ENCODE results near the gene RPS10. TPM values are rescaled to one million over a fixed set of nuclear protein-coding genes. Genes with fewer than 3 reads are reported as not detected.
A peak's percentile ranks its signal among the peaks of the same experiment; 100 is the strongest.

Gene RPS10
- total RNA-seq, 2 experiments from 2014 or later: 2,718 to 2,727 TPM

DNA sequence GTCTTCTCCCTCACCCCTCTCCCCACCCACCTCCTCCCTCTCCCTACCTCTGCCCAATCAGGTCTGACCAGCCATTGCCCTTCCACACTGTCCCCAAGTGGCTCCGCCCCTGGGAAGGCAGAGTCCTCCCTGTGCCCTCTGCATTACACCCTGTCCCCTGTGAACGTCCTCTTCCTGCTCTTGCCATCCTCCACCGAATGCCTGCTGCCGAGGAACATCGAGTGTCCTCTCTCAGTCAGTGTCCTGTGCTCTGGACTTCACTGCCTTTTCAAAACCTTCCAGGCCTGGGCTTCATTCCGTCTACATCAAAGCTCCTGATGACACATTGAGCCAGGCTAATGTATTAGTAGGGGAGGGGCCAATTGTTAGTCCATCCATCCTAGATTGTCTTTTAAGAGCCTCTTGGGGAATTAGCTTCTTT, 36.7 kb upstream of the RPS10 start:
- CTCF ChIA-PET: interaction anchor here (0.6 to 7.2 kb wide), 6 partner anchors 135 to 703 kb away, joined by 3 to 111 read pairs (median 4); no protein-coding TSS in a partner anchor

DNA sequence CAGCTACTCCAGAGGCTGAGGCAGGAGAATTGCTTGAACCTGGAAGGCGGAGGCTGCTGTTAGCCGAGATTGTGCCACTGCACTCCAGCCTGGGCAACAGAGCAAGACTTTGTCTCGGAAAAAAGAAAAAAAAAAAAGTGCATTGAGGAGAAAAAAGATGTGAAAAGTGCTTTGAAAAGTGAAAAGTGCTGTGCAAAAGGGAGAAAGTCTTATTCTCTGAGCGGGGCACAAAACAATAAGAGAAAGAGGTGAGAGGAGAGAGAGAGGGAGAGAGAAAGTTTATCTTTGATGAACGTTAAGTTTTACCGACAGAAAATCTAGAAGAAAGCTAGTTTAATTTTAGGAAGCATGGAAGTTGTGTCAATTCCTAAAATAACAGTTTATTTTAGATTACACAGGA, 36.1 kb upstream of the RPS10 start:
- DNase-seq: no peak
- CTCF ChIA-PET: interaction anchor here (0.6 to 7.2 kb wide), 7 partner anchors 47 to 703 kb away, joined by 3 to 111 read pairs (median 4); no protein-coding TSS in a partner anchor
- Mint-ChIP-seq H3K4me3 (no peak overlapping the region), H3K4me1 (ENCODE audit: low read depth) (peaks cover 6% of the 10 kb centered on the region), H3K27me3 (ENCODE audit: low read depth) (peaks cover 18% of the 10 kb centered on the region), H3K9me3 (no peaks in the 10 kb centered on the region), H3K36me3 (ENCODE audit: low read depth) (no peaks in the 10 kb centered on the region), H3K27ac (no peak overlapping the region)
- intact Hi-C loops (cut with micrococcal nuclease): loop anchor here (10.0 kb wide), 1 partner anchor 683 kb away; the partner anchor contains the start of gene TCP11

More for the DNA sequence above, 36.7 kb upstream of the RPS10 start:
- Mint-ChIP-seq H3K27me3 (ENCODE audit: low read depth) (peaks cover 20% of the 10 kb centered on the region), H3K36me3 (ENCODE audit: low read depth) (no peaks in the 10 kb centered on the region), H3K27ac (no peak overlapping the region), H3K4me3 (no peak overlapping the region), H3K9me3 (no peaks in the 10 kb centered on the region), H3K4me1 (ENCODE audit: low read depth) (peaks cover 6% of the 10 kb centered on the region)
- intact Hi-C loops (cut with micrococcal nuclease): loop anchor here (10.0 kb wide), 1 partner anchor 682 kb away; the partner anchor contains the start of gene TCP11
- no peak for DNase-seq

DNA sequence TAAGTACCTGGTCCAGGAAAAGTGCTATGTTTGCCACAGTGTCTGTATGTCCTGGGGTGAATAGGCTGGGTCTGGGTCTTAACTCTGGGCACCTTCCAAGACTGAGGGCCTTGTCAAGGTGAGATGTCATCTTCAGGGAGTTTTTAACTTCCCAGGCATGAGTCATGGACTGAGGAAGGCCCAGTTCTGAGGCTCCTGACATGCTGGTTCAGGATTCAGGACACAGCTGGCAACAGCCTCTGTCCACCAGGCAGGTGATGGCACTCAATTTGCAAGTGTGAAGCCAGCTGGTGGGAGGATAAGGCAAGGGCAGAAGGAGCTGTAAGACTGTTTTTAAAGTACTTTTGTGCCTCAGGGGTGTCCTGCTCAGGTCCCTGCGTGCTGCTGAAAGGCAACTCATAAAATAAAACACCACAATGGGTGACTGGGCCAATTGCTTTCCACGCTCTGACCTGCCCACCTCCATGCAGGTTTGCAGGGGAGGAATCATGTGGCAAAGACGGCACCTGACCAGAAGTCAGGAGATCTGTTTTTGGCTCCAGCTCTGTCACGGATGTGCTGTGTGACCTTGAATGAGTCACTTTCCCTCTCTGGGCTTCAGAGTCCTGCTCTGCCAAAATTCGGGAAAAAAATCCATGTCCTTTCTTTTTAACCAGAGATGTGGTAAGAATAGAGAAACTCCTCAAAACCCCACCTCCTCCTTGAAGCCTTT, 35.1 kb upstream of the RPS10 start:
- Mint-ChIP-seq H3K27ac (no peak overlapping the region), H3K9me3 (no peaks in the 10 kb centered on the region), H3K27me3 (ENCODE audit: low read depth) (peaks cover 15% of the 10 kb centered on the region), H3K36me3 (ENCODE audit: low read depth) (no peaks in the 10 kb centered on the region), H3K4me1 (ENCODE audit: low read depth) (peaks cover 6% of the 10 kb centered on the region), H3K4me3 (no peak overlapping the region)
- intact Hi-C loops (cut with micrococcal nuclease): loop anchor here (1.0 to 10.0 kb wide), 4 partner anchors 66 to 684 kb away; partner anchors contain the start of gene TCP11
- DNase-seq: no peak
- CTCF ChIA-PET: interaction anchor here (0.8 to 7.2 kb wide), 14 partner anchors 8 to 297 kb away, joined by 3 to 111 read pairs (median 4); partner anchors contain the start of gene SMIM29

DNA sequence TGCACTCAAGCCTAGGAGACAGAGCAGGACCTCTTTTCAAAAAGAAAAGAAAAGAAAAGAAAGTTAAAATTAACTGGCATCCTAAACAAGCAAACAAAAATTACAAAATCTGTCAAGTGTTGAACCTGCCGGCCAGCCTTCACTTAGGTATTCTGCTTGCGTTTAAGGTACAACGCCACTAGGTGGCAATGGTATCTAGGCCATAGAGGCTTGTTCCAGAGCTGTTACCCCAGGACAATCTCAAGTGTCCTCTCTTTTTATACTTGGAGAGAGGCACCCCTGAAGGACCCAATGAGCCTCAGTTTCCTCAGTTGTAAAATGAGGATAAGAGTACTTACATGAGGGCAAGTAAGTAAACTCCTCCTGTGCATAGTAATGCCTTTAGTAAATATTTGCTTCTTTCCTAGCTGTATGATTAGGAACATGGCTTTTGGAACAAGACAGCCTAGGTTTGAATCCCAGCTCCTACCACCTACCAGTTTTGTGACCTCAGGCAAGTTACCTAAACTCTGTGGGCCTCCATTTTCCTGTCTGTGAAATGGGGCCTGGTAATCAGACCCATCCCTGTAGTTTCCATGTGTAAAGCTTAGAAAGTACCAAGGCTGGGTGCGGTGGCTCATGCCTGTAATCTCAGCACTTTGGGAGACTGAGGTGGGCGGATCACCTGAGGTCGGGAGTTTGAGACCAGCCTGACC, 34.2 kb upstream of the RPS10 start:
- CTCF ChIA-PET: interaction anchor here (0.7 to 7.2 kb wide), 25 partner anchors 8 to 696 kb away, joined by 3 to 111 read pairs (median 3); partner anchors contain the start of gene SMIM29
- H3K27ac Mint-ChIP-seq: no peak overlapping the region
- no peaks in the 10 kb centered on the region for H3K9me3 Mint-ChIP-seq
- no peaks in the 10 kb centered on the region for H3K36me3 Mint-ChIP-seq (ENCODE audit: low read depth)
- peak; percentile 75 for DNase-seq
- peaks cover 1% of the 10 kb centered on the region for H3K4me1 Mint-ChIP-seq (ENCODE audit: low read depth)
- peaks cover 10% of the 10 kb centered on the region for H3K27me3 Mint-ChIP-seq (ENCODE audit: low read depth)
- no peak overlapping the region for H3K4me3 Mint-ChIP-seq
- intact Hi-C loops (cut with micrococcal nuclease): loop anchor here (1.0 to 10.0 kb wide), 4 partner anchors 67 to 685 kb away; partner anchors contain the start of gene TCP11

DNA sequence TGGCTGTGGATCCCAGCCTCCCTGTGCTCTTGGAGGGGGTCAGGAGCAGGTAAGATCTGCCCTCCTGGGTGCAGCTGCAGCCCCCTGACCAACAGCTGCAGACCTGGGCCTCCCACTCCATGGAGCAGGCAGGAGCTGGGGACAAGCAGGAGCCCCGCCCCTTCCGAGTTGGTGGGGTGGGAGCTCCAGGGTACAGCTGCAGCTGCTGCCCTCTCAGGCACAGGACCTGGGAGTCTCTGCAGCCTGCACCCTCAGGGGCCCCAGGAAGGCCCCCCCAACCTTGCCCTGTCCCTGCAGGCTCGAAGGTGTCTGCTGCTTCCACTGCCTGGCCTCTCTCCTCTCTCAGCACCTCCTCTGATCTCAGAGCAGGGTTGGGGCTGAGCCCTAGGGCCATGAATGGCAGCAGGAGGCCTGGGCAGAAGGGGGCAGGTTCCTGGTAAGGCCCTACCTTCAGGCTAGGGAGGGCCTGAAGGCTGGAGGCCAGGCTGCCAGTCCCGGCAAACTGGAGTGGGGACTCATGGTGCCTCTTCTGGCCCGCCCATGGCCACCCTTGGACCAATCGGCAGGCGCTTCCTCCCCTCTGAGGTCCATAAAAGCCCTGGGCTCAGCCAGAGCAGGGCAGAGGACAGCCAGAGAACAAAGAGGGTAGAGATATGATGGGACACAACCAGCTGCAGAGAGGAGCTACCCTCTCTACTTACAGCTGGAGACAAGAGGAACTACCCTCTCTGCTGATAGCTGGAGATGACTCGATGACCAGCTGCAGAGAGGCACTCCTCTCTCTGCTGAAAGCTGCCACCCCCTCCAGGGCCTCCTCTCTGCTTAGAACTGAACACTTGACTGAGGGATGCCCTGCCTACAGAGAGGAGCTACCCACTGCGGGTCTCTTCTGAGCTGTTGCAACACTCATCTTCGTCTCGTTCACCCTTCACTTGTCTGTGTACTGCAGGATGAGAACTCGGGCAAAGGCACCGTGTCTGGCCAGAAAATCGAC, 32.2 kb upstream of the RPS10 start:
- Mint-ChIP-seq H3K27ac (no peak overlapping the region), H3K4me1 (ENCODE audit: low read depth) (no peaks in the 10 kb centered on the region), H3K9me3 (no peaks in the 10 kb centered on the region), H3K4me3 (no peak overlapping the region), H3K27me3 (ENCODE audit: low read depth) (no peaks in the 10 kb centered on the region), H3K36me3 (ENCODE audit: low read depth) (no peaks in the 10 kb centered on the region)
- CTCF ChIA-PET: interaction anchor here (1.3 to 7.2 kb wide), 4 partner anchors 47 to 209 kb away, joined by 3 to 111 read pairs (median 6); partner anchors contain the start of gene SMIM29
- intact Hi-C loops (cut with micrococcal nuclease): no loop called here
- no peak for DNase-seq

DNA sequence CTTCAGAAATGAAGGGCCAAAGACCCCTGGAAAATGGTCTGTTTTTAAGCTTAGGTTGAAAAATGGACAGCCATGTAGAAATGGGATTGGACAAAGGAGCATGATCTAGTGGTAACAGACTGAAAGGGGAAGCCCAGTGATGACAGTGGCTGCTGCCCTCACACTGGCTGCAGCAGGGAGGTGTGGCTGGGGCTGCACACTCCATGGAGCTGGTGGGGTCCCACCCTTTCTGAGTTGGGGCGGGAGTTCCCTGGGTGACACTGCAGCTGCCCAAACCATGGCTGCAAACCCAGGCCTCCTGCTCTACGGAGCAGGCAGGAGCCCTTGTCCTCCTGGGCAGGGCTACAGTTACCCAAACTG, 31.5 kb upstream of the RPS10 start:
- intact Hi-C loops (cut with micrococcal nuclease): no loop called here
- Mint-ChIP-seq H3K4me1 (ENCODE audit: low read depth) (no peaks in the 10 kb centered on the region), H3K27ac (no peak overlapping the region), H3K4me3 (no peak overlapping the region), H3K27me3 (ENCODE audit: low read depth) (no peaks in the 10 kb centered on the region), H3K9me3 (no peaks in the 10 kb centered on the region), H3K36me3 (ENCODE audit: low read depth) (no peaks in the 10 kb centered on the region)
- CTCF ChIA-PET: interaction anchor here (7.2 kb wide), 1 partner anchor 152 kb away, joined by 111 read pairs; no protein-coding TSS in a partner anchor
- no peak for DNase-seq

DNA sequence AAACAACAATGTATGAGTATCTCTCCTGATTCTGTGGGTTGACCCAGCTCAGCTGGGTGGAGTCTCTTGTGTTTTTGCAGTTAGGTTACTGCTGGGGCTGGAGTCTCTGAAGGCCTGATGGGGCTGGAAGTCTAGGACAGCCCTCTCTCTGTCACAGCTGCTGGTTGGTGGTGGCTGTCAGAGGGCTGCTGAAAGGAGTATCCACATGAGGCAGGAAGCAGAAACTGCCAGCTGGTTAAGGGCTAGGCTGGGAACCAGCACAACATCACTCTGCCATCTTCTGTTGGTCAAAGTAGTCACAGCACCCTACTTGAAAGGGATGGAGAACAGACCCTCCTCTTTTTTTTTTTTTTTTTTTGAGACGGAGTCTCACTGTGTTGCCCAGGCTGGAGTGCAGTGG, 30.0 kb upstream of the RPS10 start:
- intact Hi-C loops (cut with micrococcal nuclease): loop anchor here (1.0 kb wide), 1 partner anchor 207 kb away; the partner anchor contains the start of gene SMIM29
- no peaks in the 10 kb centered on the region for H3K4me1 Mint-ChIP-seq (ENCODE audit: low read depth)
- no peak overlapping the region for H3K27ac Mint-ChIP-seq
- no peak for DNase-seq
- peaks cover 3% of the 10 kb centered on the region for H3K9me3 Mint-ChIP-seq
- no peaks in the 10 kb centered on the region for H3K36me3 Mint-ChIP-seq (ENCODE audit: low read depth)
- CTCF ChIA-PET: no interaction called here
- no peak overlapping the region for H3K4me3 Mint-ChIP-seq
- H3K27me3 Mint-ChIP-seq (ENCODE audit: low read depth): no peaks in the 10 kb centered on the region

DNA sequence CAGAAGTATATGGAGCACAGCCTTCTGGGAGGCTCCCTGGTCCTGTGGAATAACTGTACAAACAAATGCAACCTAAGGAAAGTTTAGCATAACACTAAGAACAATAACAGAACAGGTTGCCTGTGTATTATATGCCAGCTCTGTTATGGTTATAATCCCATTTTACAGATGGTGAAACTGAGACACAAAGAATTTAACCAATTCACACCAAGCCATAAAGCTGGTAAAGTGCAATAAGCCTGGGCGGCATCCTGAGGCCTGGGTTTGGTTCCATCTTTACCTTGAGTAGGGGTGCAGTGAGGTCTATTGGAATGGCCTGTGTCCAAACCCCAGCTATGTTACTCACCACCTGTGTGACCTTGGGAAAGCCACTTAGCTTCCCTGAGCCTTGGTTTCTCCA, 25.3 kb upstream of the RPS10 start:
- CTCF ChIA-PET: interaction anchor here (1.0 kb wide), 1 partner anchor 9 kb away, joined by 3 read pairs; no protein-coding TSS in a partner anchor
- Mint-ChIP-seq H3K36me3 (ENCODE audit: low read depth) (no peaks in the 10 kb centered on the region), H3K4me1 (ENCODE audit: low read depth) (no peaks in the 10 kb centered on the region), H3K4me3 (no peak overlapping the region), H3K9me3 (peaks cover 3% of the 10 kb centered on the region), H3K27ac (no peak overlapping the region), H3K27me3 (ENCODE audit: low read depth) (no peaks in the 10 kb centered on the region)
- no peak for DNase-seq
- intact Hi-C loops (cut with micrococcal nuclease): no loop called here

DNA sequence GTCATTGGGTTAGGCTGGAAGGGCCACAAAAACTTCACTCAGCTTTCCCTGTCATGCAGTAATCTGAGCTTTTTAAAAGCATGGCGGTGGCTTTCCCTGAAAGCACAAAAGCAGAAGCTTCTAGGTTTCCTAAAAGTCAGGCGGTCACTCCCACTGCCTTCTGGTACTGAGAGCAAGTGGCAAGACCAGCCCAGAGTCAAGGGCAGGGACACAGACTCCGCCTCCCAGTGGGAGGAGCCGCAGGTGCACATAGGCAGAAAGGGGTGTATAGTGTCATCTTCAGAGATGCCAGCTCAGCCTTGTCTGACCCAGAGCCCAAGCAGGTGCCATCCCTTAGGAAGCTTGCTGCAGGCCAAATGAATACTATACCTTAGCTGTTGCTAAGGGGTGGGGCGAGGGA, 22.0 kb upstream of the RPS10 start:
- H3K4me1 Mint-ChIP-seq (ENCODE audit: low read depth): no peaks in the 10 kb centered on the region
- no peaks in the 10 kb centered on the region for H3K36me3 Mint-ChIP-seq (ENCODE audit: low read depth)
- DNase-seq: no peak
- no peaks in the 10 kb centered on the region for H3K27me3 Mint-ChIP-seq (ENCODE audit: low read depth)
- CTCF ChIA-PET: interaction anchor here (2.1 kb wide), 1 partner anchor 12 kb away, joined by 10 read pairs; no protein-coding TSS in a partner anchor
- peaks cover 3% of the 10 kb centered on the region for H3K9me3 Mint-ChIP-seq
- H3K27ac Mint-ChIP-seq: no peak overlapping the region
- intact Hi-C loops (cut with micrococcal nuclease): no loop called here
- no peak overlapping the region for H3K4me3 Mint-ChIP-seq

DNA sequence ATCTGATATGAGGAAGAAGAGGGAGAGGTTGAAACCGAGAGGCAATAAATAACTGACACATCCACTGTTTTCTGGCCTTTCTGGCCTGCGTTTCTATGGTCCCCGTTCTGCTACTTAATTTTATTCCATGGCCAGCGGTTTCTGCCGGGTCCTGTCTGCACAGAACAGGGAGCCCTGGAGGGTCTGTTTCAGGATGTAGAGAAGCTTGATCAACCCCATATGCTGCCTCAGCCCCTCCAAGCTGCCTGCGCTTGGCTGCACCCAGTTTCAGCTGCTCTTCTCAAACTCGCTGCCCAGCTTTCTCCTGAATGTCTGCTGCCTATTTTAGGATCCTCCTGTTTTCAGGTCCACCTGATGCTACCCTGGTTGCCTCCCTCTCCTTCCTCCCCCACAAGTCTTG, 21.5 kb upstream of the RPS10 start:
- CTCF ChIA-PET: interaction anchor here (0.7 to 2.1 kb wide), 2 partner anchors 13 to 52 kb away, joined by 4 to 10 read pairs; no protein-coding TSS in a partner anchor

DNA sequence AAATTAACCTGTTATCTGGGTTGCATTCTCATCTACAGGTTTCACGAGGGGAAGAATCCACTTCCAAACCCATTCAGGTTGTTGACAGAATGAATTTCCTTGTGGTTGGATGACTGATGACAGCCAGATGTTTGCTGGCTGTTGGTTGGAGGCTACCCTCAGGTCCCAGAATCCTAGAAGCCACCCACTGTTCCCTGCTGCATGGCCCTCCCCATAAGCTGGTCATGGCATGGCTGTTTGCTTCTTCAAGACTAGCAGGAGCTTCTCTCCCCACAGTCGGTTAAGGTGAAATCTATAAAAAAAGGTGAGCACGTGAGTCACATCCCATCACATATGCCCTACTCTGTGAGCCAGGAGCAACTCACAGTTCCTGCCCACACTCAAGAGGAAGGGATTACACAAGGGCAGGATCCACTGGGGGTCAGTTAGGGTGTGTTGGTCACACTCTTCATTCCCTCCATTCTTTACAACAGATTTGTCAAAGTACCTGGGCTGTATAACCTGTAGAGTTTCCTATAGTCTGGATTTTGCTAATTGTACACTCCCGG, 19.5 kb upstream of the RPS10 start:
- H3K27ac Mint-ChIP-seq: no peak overlapping the region
- no peak for DNase-seq
- H3K27me3 Mint-ChIP-seq (ENCODE audit: low read depth): no peaks in the 10 kb centered on the region
- H3K9me3 Mint-ChIP-seq: no peaks in the 10 kb centered on the region
- no peaks in the 10 kb centered on the region for H3K4me1 Mint-ChIP-seq (ENCODE audit: low read depth)
- H3K36me3 Mint-ChIP-seq (ENCODE audit: low read depth): no peaks in the 10 kb centered on the region
- H3K4me3 Mint-ChIP-seq: no peak overlapping the region
- intact Hi-C loops (cut with micrococcal nuclease): no loop called here
- CTCF ChIA-PET: no interaction called here

More for the DNA sequence above, 21.5 kb upstream of the RPS10 start:
- Mint-ChIP-seq H3K27ac (no peak overlapping the region), H3K27me3 (ENCODE audit: low read depth) (no peaks in the 10 kb centered on the region), H3K36me3 (ENCODE audit: low read depth) (no peaks in the 10 kb centered on the region), H3K4me3 (no peak overlapping the region), H3K4me1 (ENCODE audit: low read depth) (no peaks in the 10 kb centered on the region), H3K9me3 (peaks cover 3% of the 10 kb centered on the region)
- no peak for DNase-seq
- intact Hi-C loops (cut with micrococcal nuclease): no loop called here
